NB4 (cell line): ENCODE results near the gene KSR2.

Source experiments
- MYC ChIP-seq: IDR thresholded peaks from 2 replicates; pipeline ENCODE4 v1.6.1; 2011; ENCODE audit warnings: low read depth, low read length
- POLR2A ChIP-seq: IDR thresholded peaks from 2 replicates; pipeline ENCODE4 v1.6.1; 2011; ENCODE audit warnings: mild to moderate bottlenecking; ENCODE audit not compliant: insufficient read length; ENCODE audit errors: extremely low read depth
- TF ChIP-seq, protein P1 (sequence below): IDR thresholded peaks from one replicate; pipeline ENCODE4 v1.5.1; 2012; ENCODE audit warnings: low read depth, low read length
- TF ChIP-seq, protein P2 (sequence below): IDR thresholded peaks from 2 replicates; pipeline ENCODE4 v1.6.1; 2011; ENCODE audit warnings: low read depth, low read length

DNA sequence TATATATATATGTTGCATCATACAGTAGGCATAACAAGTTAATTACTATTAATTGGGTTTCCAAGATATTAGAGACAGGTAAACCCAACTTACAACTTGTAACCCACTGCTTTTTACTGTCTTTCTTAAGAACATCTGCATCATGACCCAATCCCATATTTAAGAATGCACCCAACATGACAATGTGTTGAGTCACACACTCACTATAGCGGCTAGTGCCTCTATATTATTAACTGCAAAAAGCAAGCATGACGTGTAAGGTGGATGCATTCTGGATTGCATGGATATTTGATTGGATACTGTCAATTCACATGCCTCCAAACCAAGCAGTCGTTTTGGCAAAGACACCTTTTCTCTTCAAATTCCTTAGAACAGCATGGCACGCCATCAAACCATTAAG lies 68.2 kb downstream of the KSR2 start:
- TF ChIP-seq, protein P1, sequence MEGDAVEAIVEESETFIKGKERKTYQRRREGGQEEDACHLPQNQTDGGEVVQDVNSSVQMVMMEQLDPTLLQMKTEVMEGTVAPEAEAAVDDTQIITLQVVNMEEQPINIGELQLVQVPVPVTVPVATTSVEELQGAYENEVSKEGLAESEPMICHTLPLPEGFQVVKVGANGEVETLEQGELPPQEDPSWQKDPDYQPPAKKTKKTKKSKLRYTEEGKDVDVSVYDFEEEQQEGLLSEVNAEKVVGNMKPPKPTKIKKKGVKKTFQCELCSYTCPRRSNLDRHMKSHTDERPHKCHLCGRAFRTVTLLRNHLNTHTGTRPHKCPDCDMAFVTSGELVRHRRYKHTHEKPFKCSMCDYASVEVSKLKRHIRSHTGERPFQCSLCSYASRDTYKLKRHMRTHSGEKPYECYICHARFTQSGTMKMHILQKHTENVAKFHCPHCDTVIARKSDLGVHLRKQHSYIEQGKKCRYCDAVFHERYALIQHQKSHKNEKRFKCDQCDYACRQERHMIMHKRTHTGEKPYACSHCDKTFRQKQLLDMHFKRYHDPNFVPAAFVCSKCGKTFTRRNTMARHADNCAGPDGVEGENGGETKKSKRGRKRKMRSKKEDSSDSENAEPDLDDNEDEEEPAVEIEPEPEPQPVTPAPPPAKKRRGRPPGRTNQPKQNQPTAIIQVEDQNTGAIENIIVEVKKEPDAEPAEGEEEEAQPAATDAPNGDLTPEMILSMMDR, result no peak
- TF ChIP-seq, protein P2, sequence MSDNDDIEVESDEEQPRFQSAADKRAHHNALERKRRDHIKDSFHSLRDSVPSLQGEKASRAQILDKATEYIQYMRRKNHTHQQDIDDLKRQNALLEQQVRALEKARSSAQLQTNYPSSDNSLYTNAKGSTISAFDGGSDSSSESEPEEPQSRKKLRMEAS, result no peak
- TF ChIP-seq MYC (no peak), POLR2A (no peak)
